OCI-LY3 (cell line): ENCODE measurements around the gene DHCR7.

Source experiments
- CTCF ChIP-seq: fragments of 200-600, 300-600 bp; sonication (generic); IDR thresholded peaks from 2 replicates; pipeline ENCODE4 v1.5.1; 2014; ENCODE audit warnings: antibody characterized with exemption, low read length, low read depth
- EZH2phosphoT487 ChIP-seq: fragments of 200-600 bp; shearing (Covaris generic); IDR thresholded peaks from 2 replicates; pipeline ENCODE4 v1.6.1; 2018; ENCODE audit warnings: antibody characterized with exemption, mixed run types, low read depth

DNA sequence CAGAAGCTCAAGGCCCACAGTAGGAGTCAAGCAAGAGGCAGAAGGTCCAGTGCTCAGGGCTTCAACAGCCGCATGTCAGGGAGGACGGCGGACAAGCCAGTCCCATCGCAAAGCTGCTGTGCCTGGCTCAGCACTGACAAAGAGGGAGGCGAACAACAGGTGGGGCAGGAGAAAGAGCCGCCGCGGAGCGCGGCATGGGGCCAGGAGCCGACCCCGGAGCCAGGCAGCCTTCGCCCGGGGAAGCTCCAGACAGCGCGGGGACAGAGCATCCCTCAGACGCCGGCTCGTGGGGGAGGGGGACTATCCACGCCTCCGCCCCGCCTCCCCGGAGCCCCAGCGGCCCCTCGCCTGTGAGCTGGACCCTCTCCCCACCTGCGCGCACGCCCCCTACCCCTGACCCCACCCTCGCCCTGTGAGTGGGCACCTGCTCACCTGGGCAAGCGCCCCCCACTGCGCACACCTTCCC, 369 bp downstream of the DHCR7 start:
- TF ChIP-seq CTCF = no peak
- TF ChIP-seq EZH2phosphoT487 = no peak
